Right hindlimb (tissue), 1 donor: Measurements from ENCODE around the gene LDLRAD3.
"Not testable (repeated sequence)": the region's sequence is repeated elsewhere in the genome, so short reads cannot be mapped to it uniquely, and the experiment has no call there.

Experiments
- DNase-seq: peaks from one replicate; pipeline ENCODE4 v3.0.0-alpha.2; 2018

LDLRAD3 gene

GRCh38 chr11:36019722-36020121 lies 75.9 kb downstream of the LDLRAD3 start:
- no peak for DNase-seq

GRCh38 chr11:36022882-36023281 lies 79.0 kb downstream of the LDLRAD3 start:
- no peak for DNase-seq

- no peak for DNase-seq
Observed at GRCh38 chr11:36023922-36024321, 80.1 kb downstream of the LDLRAD3 start.

GRCh38 chr11:36024716-36025115 lies 80.9 kb downstream of the LDLRAD3 start:
- DNase-seq, result no peak

GRCh38 chr11:36026315-36026968 lies 82.6 kb downstream of the LDLRAD3 start:
- DNase-seq, result no peak

- no peak for DNase-seq
Observed at GRCh38 chr11:36027731-36028130, 83.9 kb downstream of the LDLRAD3 start.

- no peak for DNase-seq
Observed at GRCh38 chr11:36029616-36030015, 85.8 kb downstream of the LDLRAD3 start.

- peak; percentile 49 for DNase-seq
Observed at GRCh38 chr11:36030731-36031281, 86.9 kb downstream of the LDLRAD3 start.

- DNase-seq, result no peak
Observed at GRCh38 chr11:36033082-36033751, 89.4 kb downstream of the LDLRAD3 start.

- DNase-seq, result no peak
Observed at GRCh38 chr11:36033936-36034335, 90.1 kb downstream of the LDLRAD3 start.

GRCh38 chr11:36034551-36035331 lies 90.9 kb downstream of the LDLRAD3 start:
- DNase-seq, result no peak

- no peak for DNase-seq
Observed at GRCh38 chr11:36035454-36035853, 91.6 kb downstream of the LDLRAD3 start.

GRCh38 chr11:36035999-36036398 lies 92.1 kb downstream of the LDLRAD3 start:
- no peak for DNase-seq

GRCh38 chr11:36037031-36037430 lies 93.2 kb downstream of the LDLRAD3 start:
- DNase-seq, result no peak

GRCh38 chr11:36038541-36038940 lies 94.7 kb downstream of the LDLRAD3 start:
- DNase-seq, result no peak

GRCh38 chr11:36039471-36039870 lies 95.6 kb downstream of the LDLRAD3 start:
- DNase-seq, result no peak

GRCh38 chr11:36041988-36042611 lies 98.2 kb downstream of the LDLRAD3 start:
- no peak for DNase-seq

- DNase-seq, result no peak
Observed at GRCh38 chr11:36044636-36045035, 100.8 kb downstream of the LDLRAD3 start.

GRCh38 chr11:36045945-36046344 lies 102.1 kb downstream of the LDLRAD3 start:
- not testable (repeated sequence) for DNase-seq

GRCh38 chr11:36046932-36047331 lies 103.1 kb downstream of the LDLRAD3 start:
- DNase-seq, result no peak

GRCh38 chr11:36047344-36047743 lies 103.5 kb downstream of the LDLRAD3 start:
- no peak for DNase-seq

GRCh38 chr11:36048496-36049247 lies 104.8 kb downstream of the LDLRAD3 start:
- no peak for DNase-seq
